Measurements from ENCODE around the gene PAWR. TPM values are rescaled to one million over a fixed set of nuclear protein-coding genes. Genes with fewer than 3 reads are reported as not detected.

Gene PAWR
- total RNA-seq, 1 experiment from 2014 or later = 106 TPM

GRCh38 chr12:79573820-79574219 is 116.9 kb downstream of the PAWR start:
- intact Hi-C loops (cut with micrococcal nuclease) = no loop called here

GRCh38 chr12:79569679-79570078 is 121.1 kb downstream of the PAWR start:
- Histone ChIP-seq H4K20me1 (ENCODE audit: insufficient read depth) (no peaks in the 10 kb centered on the region), H3K9me3 (ENCODE audit: control insufficient read depth in 1 of 2, insufficient read depth in 1 of 2, low read depth in 1 of 2, low read length in 2 of 2) (no peaks in the 10 kb centered on the region; a peak in 1 of 4 replicates), H3K27me3 (ENCODE audit: insufficient read depth, low read length) (no peaks in the 10 kb centered on the region), H2AFZ (ENCODE audit: low read depth, low read length, poor library complexity, severe bottlenecking) (no peak overlapping the region), H3K9ac (ENCODE audit: low read length) (no peak overlapping the region), H3K4me3 (replicated peaks in 1 of 2; ENCODE audit: low read depth in 1 of 2, low read length in 2 of 2) (no peak overlapping the region), H3K9me2 (ENCODE audit: insufficient read depth) (no peaks in the 10 kb centered on the region), H3K4me2 (ENCODE audit: low read length) (no peak overlapping the region), H3K27ac (ENCODE audit: low read depth, low read length) (no peak overlapping the region), H3K79me2 (ENCODE audit: insufficient read depth, low read length) (no peaks in the 10 kb centered on the region), H3K36me3 (ENCODE audit: control insufficient read depth in 1 of 2, insufficient read depth in 2 of 2, low read length in 2 of 2) (peaks cover 0 to 5% of the 10 kb centered on the region in 2 experiments; a peak in 2 of 4 replicates), H3K4me1 (ENCODE audit: control insufficient read depth in 1 of 2, insufficient read depth in 2 of 2, low read length in 2 of 2) (no peaks in the 10 kb centered on the region)
- DNase-seq (ENCODE audit: low read depth, low spot score) = no peak
- CTCF ChIA-PET = no interaction called here
- no peak for TF ChIP-seq ZNF274 (IDR thresholded peaks at IDR 0.05; ENCODE audit: low read depth, low read length)
- TF ChIP-seq ATF3 (IDR thresholded peaks at IDR 0.05) = no peak
- TF ChIP-seq POLR2AphosphoS5 (IDR thresholded peaks at IDR 0.05; ENCODE audit: low read depth, low read length) = no peak
- no peak for TF ChIP-seq MAX (IDR thresholded peaks at IDR 0.05)
- no peak for TF ChIP-seq CEBPB (IDR thresholded peaks at IDR 0.05; ENCODE audit: low read depth)
- TF ChIP-seq POLR2A (IDR thresholded peaks at IDR 0.05; ENCODE audit: borderline replicate concordance, extremely low read depth, insufficient read depth, insufficient read length) = no peak
- TF ChIP-seq SIN3A (IDR thresholded peaks at IDR 0.05; ENCODE audit: low read depth) = no peak
- no peak for TF ChIP-seq REST (IDR thresholded peaks at IDR 0.05; ENCODE audit: low read depth)
- no peak for ATAC-seq
- RAD21 ChIA-PET (ENCODE audit: low non-redundant PET in 1 of 2, low total read pairs in 2 of 2, uncharacterized antibody in 2 of 2, unreplicated experiment in 2 of 2) = no interaction called here
- intact Hi-C loops (cut with micrococcal nuclease) = no loop called here
- no TSS peak for BruUV-seq (replicated peaks)
- POLR2A ChIA-PET = no interaction called here

More at GRCh38 chr12:79573820-79574219, 116.9 kb downstream of the PAWR start:
- no TSS peak for BruUV-seq (replicated peaks)
- Histone ChIP-seq H4K20me1 (ENCODE audit: insufficient read depth) (no peaks in the 10 kb centered on the region), H3K4me3 (replicated peaks in 1 of 2; ENCODE audit: low read depth in 1 of 2, low read length in 2 of 2) (no peak overlapping the region), H3K36me3 (ENCODE audit: control insufficient read depth in 1 of 2, insufficient read depth in 2 of 2, low read length in 2 of 2) (peaks cover 0 to 11% of the 10 kb centered on the region in 2 experiments; a peak in 2 of 4 replicates), H3K27ac (ENCODE audit: low read depth, low read length) (no peak overlapping the region), H3K9me2 (ENCODE audit: insufficient read depth) (no peaks in the 10 kb centered on the region), H3K9me3 (ENCODE audit: control insufficient read depth in 1 of 2, insufficient read depth in 1 of 2, low read depth in 1 of 2, low read length in 2 of 2) (no peaks in the 10 kb centered on the region; a peak in 1 of 4 replicates), H3K4me2 (ENCODE audit: low read length) (no peak overlapping the region), H3K27me3 (ENCODE audit: insufficient read depth, low read length) (no peaks in the 10 kb centered on the region), H3K9ac (ENCODE audit: low read length) (no peak overlapping the region), H3K4me1 (ENCODE audit: control insufficient read depth in 1 of 2, insufficient read depth in 2 of 2, low read length in 2 of 2) (no peaks in the 10 kb centered on the region), H2AFZ (ENCODE audit: low read depth, low read length, poor library complexity, severe bottlenecking) (no peak overlapping the region), H3K79me2 (ENCODE audit: insufficient read depth, low read length) (no peaks in the 10 kb centered on the region)
- ChIA-PET CTCF (no interaction called here), POLR2A (interaction anchor here (0.6 kb wide), 1 partner anchor 30 kb away, joined by 3 read pairs; no protein-coding TSS in a partner anchor), RAD21 (ENCODE audit: low non-redundant PET in 1 of 2, low total read pairs in 2 of 2, uncharacterized antibody in 2 of 2, unreplicated experiment in 2 of 2) (no interaction called here)
- DNase-seq (ENCODE audit: low read depth, low spot score) (no peak), ATAC-seq (no peak)
- TF ChIP-seq CTCF (IDR thresholded peaks at IDR 0.05 in 2 of 3, conservative IDR thresholded peaks at IDR 0.05 in 1 of 3; ENCODE audit: borderline replicate concordance in 1 of 3, insufficient read depth in 1 of 3, low read depth in 2 of 3, low read length in 2 of 3) = no peak
- no peak for TF ChIP-seq SIN3A (IDR thresholded peaks at IDR 0.05; ENCODE audit: low read depth)
- no peak for TF ChIP-seq ZFX (IDR thresholded peaks at IDR 0.05)
